ENCODE results near the gene IFNG-AS1.

The IFNG-AS1 gene

DNA sequence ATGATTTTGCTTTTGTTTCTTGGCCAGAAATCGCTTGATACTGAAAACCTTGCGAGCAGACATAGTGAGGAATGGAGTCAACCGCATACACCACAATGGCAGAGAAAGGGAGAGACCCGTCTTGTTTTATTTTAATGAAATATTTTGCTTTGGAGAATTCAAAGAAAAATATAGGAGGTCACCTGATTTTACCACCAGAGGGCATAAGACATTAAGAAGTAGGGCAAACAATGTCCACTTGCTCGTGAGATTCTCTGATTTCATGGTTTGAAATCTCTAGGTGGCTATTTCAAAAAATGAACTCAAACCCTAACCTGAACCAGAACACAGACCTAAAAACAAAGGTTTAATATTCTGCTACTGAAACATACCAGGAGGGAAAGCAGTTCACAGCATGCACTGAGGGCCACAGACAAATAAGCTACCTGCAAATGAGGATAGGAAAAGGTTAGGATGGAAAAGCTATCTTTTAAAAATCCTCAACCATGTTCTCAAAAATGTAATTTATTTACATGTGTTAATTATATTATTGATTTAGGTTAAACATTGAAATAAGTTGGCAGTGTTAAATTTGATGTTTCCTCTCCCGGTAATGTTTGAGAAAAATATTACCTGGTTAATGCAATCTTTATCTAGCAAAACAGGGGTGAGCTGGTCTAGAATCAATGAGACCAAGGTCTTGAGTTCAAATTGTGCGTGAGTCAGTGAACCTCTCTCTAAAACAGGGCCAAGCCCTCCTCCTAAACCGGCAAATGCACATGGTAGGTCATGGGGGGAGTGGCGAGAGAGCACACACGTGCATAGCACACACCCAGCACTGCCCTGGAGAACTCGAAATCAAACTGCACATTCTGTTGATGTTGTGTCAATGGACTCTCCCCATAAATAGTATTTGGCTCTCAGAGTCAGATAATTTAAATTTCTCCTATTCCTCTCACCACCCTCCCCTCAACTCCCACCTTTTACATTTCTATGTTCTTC is 12.5 kb downstream of the IFNG-AS1 start:
- H3K4me3 ChIP-seq (ENCODE audit: low read depth, low read length) = no peak overlapping the region
- DNase-seq (ENCODE audit: low read depth) = peak; percentile 49
- TF ChIP-seq, protein P1, sequence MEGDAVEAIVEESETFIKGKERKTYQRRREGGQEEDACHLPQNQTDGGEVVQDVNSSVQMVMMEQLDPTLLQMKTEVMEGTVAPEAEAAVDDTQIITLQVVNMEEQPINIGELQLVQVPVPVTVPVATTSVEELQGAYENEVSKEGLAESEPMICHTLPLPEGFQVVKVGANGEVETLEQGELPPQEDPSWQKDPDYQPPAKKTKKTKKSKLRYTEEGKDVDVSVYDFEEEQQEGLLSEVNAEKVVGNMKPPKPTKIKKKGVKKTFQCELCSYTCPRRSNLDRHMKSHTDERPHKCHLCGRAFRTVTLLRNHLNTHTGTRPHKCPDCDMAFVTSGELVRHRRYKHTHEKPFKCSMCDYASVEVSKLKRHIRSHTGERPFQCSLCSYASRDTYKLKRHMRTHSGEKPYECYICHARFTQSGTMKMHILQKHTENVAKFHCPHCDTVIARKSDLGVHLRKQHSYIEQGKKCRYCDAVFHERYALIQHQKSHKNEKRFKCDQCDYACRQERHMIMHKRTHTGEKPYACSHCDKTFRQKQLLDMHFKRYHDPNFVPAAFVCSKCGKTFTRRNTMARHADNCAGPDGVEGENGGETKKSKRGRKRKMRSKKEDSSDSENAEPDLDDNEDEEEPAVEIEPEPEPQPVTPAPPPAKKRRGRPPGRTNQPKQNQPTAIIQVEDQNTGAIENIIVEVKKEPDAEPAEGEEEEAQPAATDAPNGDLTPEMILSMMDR (IDR thresholded peaks at IDR 0.05; ENCODE audit: insufficient read depth, low read depth, low read length, missing control alignments) = peak; percentile 37

DNA sequence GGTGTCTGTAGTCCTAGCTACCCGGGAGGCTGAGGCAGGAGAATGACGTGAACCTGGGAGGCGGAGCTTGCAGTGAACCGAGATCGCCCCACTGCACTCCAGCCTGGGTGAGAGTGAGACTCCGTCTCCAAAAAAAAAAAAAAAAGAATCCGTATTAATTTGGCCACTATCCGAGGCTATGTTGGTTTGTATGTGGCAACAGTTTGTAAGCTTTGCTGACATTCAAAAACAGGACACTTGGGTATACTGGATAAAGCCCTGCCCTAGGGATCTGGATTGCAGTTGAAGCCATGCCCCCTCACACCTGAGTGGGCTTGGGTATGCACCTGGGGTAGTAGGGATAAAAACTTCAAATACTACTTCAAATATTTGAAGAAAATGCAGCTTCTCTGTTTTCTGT is 14.5 kb downstream of the IFNG-AS1 start:
- no peak overlapping the region for H3K4me3 ChIP-seq (ENCODE audit: low read depth, low read length)
- TF ChIP-seq, protein P1 (IDR thresholded peaks at IDR 0.05; ENCODE audit: insufficient read depth, low read depth, low read length, missing control alignments) = no peak
- DNase-seq (ENCODE audit: low read depth) = no peak

DNA sequence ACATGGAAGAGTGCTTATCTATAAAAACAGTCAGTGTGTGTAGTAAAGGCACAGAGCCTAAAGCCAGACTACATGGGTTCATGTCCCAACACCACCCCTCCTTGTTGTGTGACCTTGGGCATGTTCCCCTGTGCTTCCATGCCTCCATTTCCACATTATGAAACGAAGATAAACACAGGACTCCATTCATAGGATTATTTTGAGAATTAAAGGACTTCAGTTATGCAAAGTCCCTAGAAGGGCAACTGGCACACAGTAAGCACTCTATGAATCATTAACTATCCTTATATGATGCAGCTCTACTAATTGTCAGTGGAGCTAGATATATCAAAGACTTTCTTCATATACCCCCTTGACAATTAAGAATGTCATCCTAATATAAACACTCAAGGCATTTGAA is 17.8 kb downstream of the IFNG-AS1 start:
- TF ChIP-seq, protein P1 (IDR thresholded peaks at IDR 0.05; ENCODE audit: insufficient read depth, low read depth, low read length, missing control alignments) = no peak
- DNase-seq (ENCODE audit: low read depth) = no peak
- H3K4me3 ChIP-seq (ENCODE audit: low read depth, low read length) = no peak overlapping the region

DNA sequence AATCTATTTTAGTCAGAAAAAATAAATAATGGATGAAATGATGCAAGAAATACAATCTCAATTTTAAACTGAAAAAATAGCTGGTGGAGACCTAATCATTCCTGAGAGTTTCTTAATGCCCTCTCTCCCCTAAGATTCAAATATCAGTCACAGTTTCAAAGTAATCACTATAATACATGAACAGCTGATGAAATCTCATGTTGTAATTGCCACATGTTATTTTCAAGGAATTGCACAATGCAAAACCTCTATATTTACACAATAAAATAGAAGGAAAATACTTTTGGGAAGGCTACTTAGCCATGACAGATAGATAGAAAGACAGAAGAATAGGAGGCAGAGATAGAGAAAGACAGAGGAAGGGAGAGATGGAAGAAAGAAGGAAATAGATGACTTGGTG is 18.2 kb downstream of the IFNG-AS1 start:
- H3K4me3 ChIP-seq (ENCODE audit: low read depth, low read length) = no peak overlapping the region
- DNase-seq (ENCODE audit: low read depth) = no peak
- TF ChIP-seq, protein P1 (IDR thresholded peaks at IDR 0.05; ENCODE audit: insufficient read depth, low read depth, low read length, missing control alignments) = no peak

DNA sequence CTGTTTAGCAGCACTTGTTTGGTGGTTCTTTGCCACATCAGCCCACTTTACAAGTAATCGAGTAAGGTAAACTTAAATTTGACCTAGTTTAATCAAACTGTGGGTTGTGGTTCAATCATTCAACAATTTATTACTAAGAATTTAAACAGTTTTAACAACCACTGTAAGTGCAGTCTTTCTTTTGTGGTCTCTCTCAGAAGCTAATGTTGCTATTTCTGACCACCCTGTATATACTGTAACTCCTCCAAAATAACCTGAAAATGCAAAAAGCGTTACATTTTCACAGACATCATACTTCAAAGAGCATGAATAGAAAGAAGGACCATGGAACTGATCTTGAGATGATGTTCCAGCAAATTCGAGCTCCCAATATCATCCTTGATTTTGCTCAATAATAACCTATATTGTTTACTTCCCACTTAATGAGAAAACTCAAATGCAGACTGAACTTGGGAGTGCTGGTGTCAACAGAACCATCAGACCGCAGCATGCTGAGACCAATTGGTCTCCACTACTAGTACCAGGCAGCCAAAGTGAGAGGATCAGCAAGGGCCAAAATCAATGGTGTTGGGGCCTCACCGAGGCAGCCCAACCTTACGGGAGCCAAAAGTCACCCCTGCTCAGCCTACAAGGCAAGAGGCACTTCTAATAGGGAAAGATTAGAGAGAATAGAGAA is 22.1 kb downstream of the IFNG-AS1 start:
- DNase-seq (ENCODE audit: low read depth) = no peak
- no peak overlapping the region for H3K4me3 ChIP-seq (ENCODE audit: low read depth, low read length)
- TF ChIP-seq, protein P1 (IDR thresholded peaks at IDR 0.05; ENCODE audit: insufficient read depth, low read depth, low read length, missing control alignments) = no peak

DNA sequence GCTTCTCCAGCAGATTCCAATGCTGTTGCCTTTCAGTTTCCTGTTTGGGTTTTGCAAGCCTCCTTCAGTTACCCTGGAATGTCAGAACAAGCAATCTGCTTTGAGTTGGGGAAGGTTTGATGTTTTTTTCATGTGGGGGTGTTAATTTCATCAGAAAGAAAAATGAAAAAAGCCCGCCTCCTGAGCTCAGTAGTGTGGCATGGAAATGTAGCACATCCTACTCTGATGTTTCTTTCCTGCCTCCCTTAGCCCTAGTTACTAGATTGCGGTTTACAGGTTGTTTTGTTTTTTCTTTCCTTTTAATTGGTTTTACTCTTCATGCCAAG is 22.6 kb downstream of the IFNG-AS1 start:
- H3K4me3 ChIP-seq (ENCODE audit: low read depth, low read length) = no peak overlapping the region
- DNase-seq (ENCODE audit: low read depth) = no peak
- TF ChIP-seq, protein P1 (IDR thresholded peaks at IDR 0.05; ENCODE audit: insufficient read depth, low read depth, low read length, missing control alignments) = no peak

Data from GM12865 (cell line).